ENCODE data around the gene CAPRIN1. TPM values are rescaled to one million over a fixed set of nuclear protein-coding genes. Genes with fewer than 3 reads are reported as not detected.

The CAPRIN1 gene
- total RNA-seq, 1 experiment from 2014 or later: 219 TPM

DNA sequence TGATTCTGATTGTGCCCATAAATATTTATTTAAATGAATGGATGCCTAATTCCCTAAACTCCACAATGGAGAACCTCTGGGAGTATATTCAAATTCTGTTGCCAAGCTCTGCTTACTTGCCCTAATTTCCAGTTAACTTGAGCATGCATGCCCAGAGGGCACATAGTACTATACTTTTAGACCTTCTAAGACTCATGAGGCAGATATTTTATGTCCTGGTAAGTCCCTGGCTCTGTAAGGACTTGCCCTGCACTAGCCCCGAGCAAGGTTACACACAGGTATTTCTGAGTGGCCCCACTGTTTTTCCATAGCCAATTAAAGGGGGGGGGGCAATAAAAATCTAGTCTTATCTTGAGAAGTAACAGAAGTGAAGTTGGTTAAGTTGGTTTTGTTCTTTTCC lies 21.1 kb upstream of the CAPRIN1 start:
- no TSS peak for BruUV-seq (replicated peaks)
- no peak overlapping the region for H3K4me3 Mint-ChIP-seq (ENCODE audit: unreplicated experiment)

GRCh38 chr11:34033399-34033798 lies 18.1 kb upstream of the CAPRIN1 start:
- no peaks in the 10 kb centered on the region for H3K27me3 Mint-ChIP-seq (ENCODE audit: insufficient read depth, unreplicated experiment)
- no peaks in the 10 kb centered on the region for H3K9me3 Mint-ChIP-seq (ENCODE audit: unreplicated experiment)
- H3K4me3 Mint-ChIP-seq (ENCODE audit: unreplicated experiment): no peak overlapping the region
- no peak for DNase-seq (ENCODE audit: unreplicated experiment)
- TF ChIP-seq, protein P1, sequence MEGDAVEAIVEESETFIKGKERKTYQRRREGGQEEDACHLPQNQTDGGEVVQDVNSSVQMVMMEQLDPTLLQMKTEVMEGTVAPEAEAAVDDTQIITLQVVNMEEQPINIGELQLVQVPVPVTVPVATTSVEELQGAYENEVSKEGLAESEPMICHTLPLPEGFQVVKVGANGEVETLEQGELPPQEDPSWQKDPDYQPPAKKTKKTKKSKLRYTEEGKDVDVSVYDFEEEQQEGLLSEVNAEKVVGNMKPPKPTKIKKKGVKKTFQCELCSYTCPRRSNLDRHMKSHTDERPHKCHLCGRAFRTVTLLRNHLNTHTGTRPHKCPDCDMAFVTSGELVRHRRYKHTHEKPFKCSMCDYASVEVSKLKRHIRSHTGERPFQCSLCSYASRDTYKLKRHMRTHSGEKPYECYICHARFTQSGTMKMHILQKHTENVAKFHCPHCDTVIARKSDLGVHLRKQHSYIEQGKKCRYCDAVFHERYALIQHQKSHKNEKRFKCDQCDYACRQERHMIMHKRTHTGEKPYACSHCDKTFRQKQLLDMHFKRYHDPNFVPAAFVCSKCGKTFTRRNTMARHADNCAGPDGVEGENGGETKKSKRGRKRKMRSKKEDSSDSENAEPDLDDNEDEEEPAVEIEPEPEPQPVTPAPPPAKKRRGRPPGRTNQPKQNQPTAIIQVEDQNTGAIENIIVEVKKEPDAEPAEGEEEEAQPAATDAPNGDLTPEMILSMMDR (IDR thresholded peaks at IDR 0.05; ENCODE audit: unreplicated experiment): no peak
- BruUV-seq (replicated peaks): no TSS peak
- intact Hi-C loops (cut with micrococcal nuclease): no loop called here
- no peak overlapping the region for H3K27ac Mint-ChIP-seq (ENCODE audit: low read depth, unreplicated experiment)
- ChIA-PET POLR2A (interaction anchor here (0.6 to 1.0 kb wide), 4 partner anchors 14 to 69 kb away, joined by 3 read pairs; no protein-coding TSS in a partner anchor), CTCF (interaction anchor here (0.6 to 0.7 kb wide), 2 partner anchors 271 to 1274 kb away, joined by 3 read pairs; no protein-coding TSS in a partner anchor)
- peaks cover 7% of the 10 kb centered on the region for H3K36me3 Mint-ChIP-seq (ENCODE audit: insufficient read depth, unreplicated experiment)
- peaks cover 15% of the 10 kb centered on the region for H3K4me1 Mint-ChIP-seq (ENCODE audit: insufficient read depth, unreplicated experiment)

More for the DNA sequence above, 21.1 kb upstream of the CAPRIN1 start:
- peaks cover 7% of the 10 kb centered on the region for H3K36me3 Mint-ChIP-seq (ENCODE audit: insufficient read depth, unreplicated experiment)
- H3K27ac Mint-ChIP-seq (ENCODE audit: low read depth, unreplicated experiment): no peak overlapping the region
- intact Hi-C loops (cut with micrococcal nuclease): no loop called here
- DNase-seq (ENCODE audit: unreplicated experiment): no peak
- TF ChIP-seq, protein P1 (IDR thresholded peaks at IDR 0.05; ENCODE audit: unreplicated experiment): no peak
- H3K9me3 Mint-ChIP-seq (ENCODE audit: unreplicated experiment): no peaks in the 10 kb centered on the region
- ChIA-PET POLR2A (interaction anchor here (0.6 to 3.8 kb wide), 8 partner anchors 9 to 120 kb away, joined by 3 to 74 read pairs (median 4); partner anchors contain the start of genes CAPRIN1 and NAT10), CTCF (interaction anchor here (1.2 to 4.0 kb wide), 2 partner anchors 20 to 33 kb away, joined by 3 to 20 read pairs; no protein-coding TSS in a partner anchor)
- no peaks in the 10 kb centered on the region for H3K27me3 Mint-ChIP-seq (ENCODE audit: insufficient read depth, unreplicated experiment)
- peaks cover 15% of the 10 kb centered on the region for H3K4me1 Mint-ChIP-seq (ENCODE audit: insufficient read depth, unreplicated experiment)

GRCh38 chr11:34034053-34034452 lies 17.5 kb upstream of the CAPRIN1 start:
- DNase-seq (ENCODE audit: unreplicated experiment): no peak
- ChIA-PET CTCF (interaction anchor here (0.6 to 0.7 kb wide), 2 partner anchors 271 to 1275 kb away, joined by 3 read pairs; no protein-coding TSS in a partner anchor), POLR2A (interaction anchor here (0.6 to 1.0 kb wide), 5 partner anchors 11 to 68 kb away, joined by 3 read pairs; no protein-coding TSS in a partner anchor)
- no peaks in the 10 kb centered on the region for H3K27me3 Mint-ChIP-seq (ENCODE audit: insufficient read depth, unreplicated experiment)
- H3K4me3 Mint-ChIP-seq (ENCODE audit: unreplicated experiment): no peak overlapping the region
- TF ChIP-seq, protein P1 (IDR thresholded peaks at IDR 0.05; ENCODE audit: unreplicated experiment): no peak
- no peaks in the 10 kb centered on the region for H3K36me3 Mint-ChIP-seq (ENCODE audit: insufficient read depth, unreplicated experiment)
- intact Hi-C loops (cut with micrococcal nuclease): no loop called here
- peaks cover 8% of the 10 kb centered on the region for H3K4me1 Mint-ChIP-seq (ENCODE audit: insufficient read depth, unreplicated experiment)
- no peaks in the 10 kb centered on the region for H3K9me3 Mint-ChIP-seq (ENCODE audit: unreplicated experiment)
- no peak overlapping the region for H3K27ac Mint-ChIP-seq (ENCODE audit: low read depth, unreplicated experiment)
- BruUV-seq (replicated peaks): no TSS peak

DNA sequence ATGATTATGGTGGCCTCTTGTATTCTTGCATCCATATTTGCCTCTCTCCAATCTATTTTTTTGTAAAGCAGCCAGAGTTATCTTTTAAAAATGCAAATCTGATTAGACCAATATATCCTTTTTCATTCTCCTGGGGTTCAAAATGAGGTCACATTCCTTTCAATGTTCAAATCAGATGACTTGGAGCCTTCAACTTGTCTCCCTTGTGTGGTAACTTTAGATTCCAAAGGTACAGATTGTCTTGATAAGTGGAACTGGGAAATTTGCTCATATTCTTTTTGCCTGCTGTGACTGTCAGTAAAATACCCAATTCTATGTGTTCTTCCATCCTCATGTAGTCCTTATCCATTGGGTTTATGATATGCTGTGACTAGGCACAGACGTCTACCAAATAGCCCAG lies 15.1 kb upstream of the CAPRIN1 start:
- ChIA-PET POLR2A (no interaction called here), CTCF (no interaction called here)
- no peak overlapping the region for H3K27ac Mint-ChIP-seq (ENCODE audit: low read depth, unreplicated experiment)
- no peak for DNase-seq (ENCODE audit: unreplicated experiment)
- intact Hi-C loops (cut with micrococcal nuclease): no loop called here
- H3K27me3 Mint-ChIP-seq (ENCODE audit: insufficient read depth, unreplicated experiment): no peaks in the 10 kb centered on the region
- no peaks in the 10 kb centered on the region for H3K36me3 Mint-ChIP-seq (ENCODE audit: insufficient read depth, unreplicated experiment)
- no peaks in the 10 kb centered on the region for H3K9me3 Mint-ChIP-seq (ENCODE audit: unreplicated experiment)
- peaks cover 4% of the 10 kb centered on the region for H3K4me1 Mint-ChIP-seq (ENCODE audit: insufficient read depth, unreplicated experiment)
- TF ChIP-seq, protein P1 (IDR thresholded peaks at IDR 0.05; ENCODE audit: unreplicated experiment): no peak
- BruUV-seq (replicated peaks): no TSS peak
- H3K4me3 Mint-ChIP-seq (ENCODE audit: unreplicated experiment): no peak overlapping the region
